H1 (cell line): ENCODE measurements around the gene UPF1. TPM values are rescaled to one million over a fixed set of nuclear protein-coding genes. Genes with fewer than 3 reads are reported as not detected.

Experiments used
- ATF2 ChIP-seq: IDR thresholded peaks from 2 replicates; pipeline ENCODE4 v1.6.1; 2012; ENCODE audit warnings: low read length, inconsistent platforms
- CHD2 ChIP-seq: IDR thresholded peaks from 2 replicates; pipeline ENCODE4 v1.6.1; 2012; ENCODE audit warnings: low read length, improper control_type of control experiment
- CTCF ChIP-seq, 3 experiments: IDR thresholded peaks; 1 replicate in 2 of 3; 2 replicates in 1 of 3; pipeline versions ENCODE4 v1.5.1 to v1.6.1; 2011; ENCODE audit warnings: low read length in 3 of 3, mild to moderate bottlenecking in 3 of 3, inconsistent platforms in 2 of 3, low read depth in 1 of 3, moderate library complexity in 1 of 3; ENCODE audit not compliant: insufficient read depth in 1 of 3; ENCODE audit errors: control extremely low read depth in 1 of 3
- RFX5 ChIP-seq: IDR thresholded peaks from 2 replicates; pipeline ENCODE4 v1.6.1; 2011; ENCODE audit warnings: low read depth, low read length, improper control_type of control experiment, borderline replicate concordance
- USF2 ChIP-seq: IDR thresholded peaks from 2 replicates; pipeline ENCODE4 v1.6.1; 2011; ENCODE audit warnings: low read length, improper control_type of control experiment
- polyA plus RNA-seq, 7 experiments: library from polyadenylated mRNA; depleted of rRNA in 3 of 7; stranded (reverse) in 5 of 7; unstranded in 2 of 7; fragments of >200 nt in 5 of 7; fragments of 200-250 nt in 2 of 7; gene quantifications; 1 replicate in 5 of 7; 2 replicates in 1 of 7; 4 replicates in 1 of 7; pipeline versions ENCODE4 v1.2.1 to v1.2.3, GENCODE V29; 2011 to 2013; ENCODE audit warnings: missing spikeins in 2 of 7, mixed read lengths in 2 of 7
- total RNA-seq: library from RNA; stranded (reverse); fragmentation: NEBNext Ultra II Directional; extraction: Animal tissue kit (Norgen Biotek cat#: 25700); gene quantifications from 2 replicates; pipeline ENCODE4 v1.2.1, GENCODE V29; 2021

UPF1 gene
- total and polyA plus RNA-seq, 2 of the 8 experiments (the other 6 are each of a cell fraction or from before 2014, with no cell fraction given): 46.4 to 62.0 TPM

- no peak for TF ChIP-seq CTCF (IDR thresholded peaks at IDR 0.05; ENCODE audit: control extremely low read depth in 1 of 3, insufficient read depth in 1 of 3, low read depth in 1 of 3, low read length in 3 of 3)
- no peak for TF ChIP-seq RFX5
- no peak for TF ChIP-seq ATF2
- no peak for TF ChIP-seq USF2
- no peak for TF ChIP-seq CHD2
Measured at GRCh38 chr19:18866800-18867123, 35.0 kb downstream of the UPF1 start (continued).
